Mesodermal cell (in vitro differentiated cells): ENCODE results near the gene SNX18.
"Not testable (repeated sequence)": the region's sequence is repeated elsewhere in the genome, so short reads cannot be mapped to it uniquely, and the experiment has no call there.

Experiments used
- H3K27ac ChIP-seq: 2 replicates; pipeline ENCODE4 v1.7.0; 2013; ENCODE audit warnings: mild to moderate bottlenecking, low read depth, low read length, moderate library complexity; ENCODE audit not compliant: severe bottlenecking
- H3K36me3 ChIP-seq: 2 replicates; pipeline ENCODE4 v1.7.1; 2013; ENCODE audit warnings: mild to moderate bottlenecking, low read length, moderate library complexity; ENCODE audit not compliant: control insufficient read depth, insufficient read depth
- H3K4me1 ChIP-seq: one replicate; pipeline ENCODE4 v1.7.1; 2013; ENCODE audit warnings: mild to moderate bottlenecking, low read length; ENCODE audit not compliant: insufficient read depth, control insufficient read depth, poor library complexity, severe bottlenecking
- H3K4me3 ChIP-seq: 2 replicates; pipeline ENCODE4 v1.7.0; 2013; ENCODE audit warnings: low read length, control low read depth, mild to moderate bottlenecking; ENCODE audit not compliant: insufficient read depth, poor library complexity, severe bottlenecking; ENCODE audit errors: extremely low read depth
- H3K9me3 ChIP-seq: 2 replicates; pipeline ENCODE4 v1.7.1; 2013; ENCODE audit warnings: mild to moderate bottlenecking, low read length, moderate library complexity; ENCODE audit not compliant: control insufficient read depth
- WGBS, 2 experiments: methylation state at CpG; one replicate each; pipeline ENCODE4 v1.1.5; 2013; ENCODE audit warnings: missing lambda C conversion rate in 2 of 2; ENCODE audit not compliant: insufficient coverage in 2 of 2; 5-methylcytosine and 5-hydroxymethylcytosine counted together

SNX18 gene

GRCh38 chr5:54489648-54489979 is 27.9 kb upstream of the SNX18 start:
- not testable (repeated sequence) for H3K36me3 ChIP-seq, H3K4me3 ChIP-seq, H3K9me3 ChIP-seq, H3K4me1 ChIP-seq, H3K27ac ChIP-seq
- 46 to 100% methylated on average over 1 to 2 of the region's 2 CpGs for WGBS, 2 experiments

DNA sequence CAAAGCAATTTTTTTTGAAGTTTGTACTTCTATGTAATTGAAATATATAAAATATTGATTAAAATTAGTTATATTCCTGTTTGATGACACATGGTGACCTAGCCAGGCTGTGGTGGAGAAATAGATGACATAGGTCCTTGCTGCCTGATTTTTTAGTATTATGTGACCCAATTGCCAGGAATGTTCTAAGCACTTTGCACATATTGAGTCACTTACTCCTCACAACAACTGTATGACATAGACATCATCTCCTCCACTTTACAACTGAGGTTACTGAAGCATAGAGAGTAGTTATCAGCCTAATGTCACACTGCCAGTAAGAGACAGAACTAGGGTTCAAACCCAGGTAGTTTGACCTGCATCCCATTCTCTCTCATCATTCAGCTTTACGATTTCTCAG is 26.2 kb upstream of the SNX18 start:
- H3K4me1 ChIP-seq, result no peaks in the 10 kb centered on the region
- no peak overlapping the region for H3K4me3 ChIP-seq
- 80% methylated on average over 1 of the region's 1 CpG; no CpG with 5 or more reads in 1 of the 2 experiments for WGBS, 2 experiments
- H3K27ac ChIP-seq, result no peak overlapping the region
- no peaks in the 10 kb centered on the region for H3K36me3 ChIP-seq
- H3K9me3 ChIP-seq, result no peaks in the 10 kb centered on the region

DNA sequence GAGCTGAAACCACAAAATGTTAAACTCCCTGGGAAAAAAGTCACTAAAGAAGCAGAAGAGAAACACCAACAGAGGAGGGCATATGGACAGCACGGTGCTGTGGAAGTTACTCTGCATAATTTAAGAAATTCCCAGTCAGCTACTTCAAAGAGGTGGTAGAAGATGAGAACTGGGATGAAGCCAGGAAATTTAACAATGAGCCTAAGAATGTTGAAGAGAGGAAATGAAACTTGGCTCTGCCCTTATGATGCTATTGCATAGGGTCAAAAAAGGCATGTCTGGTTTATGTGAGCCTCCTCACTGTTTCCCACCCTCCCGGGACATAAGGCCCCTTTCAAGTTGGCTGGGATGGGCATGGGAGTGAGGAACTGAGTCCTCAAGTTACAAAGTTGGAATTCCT is 25.4 kb upstream of the SNX18 start:
- H3K36me3 ChIP-seq, result no peaks in the 10 kb centered on the region
- WGBS, 2 experiments, result 88 to 90% methylated on average over 1 to 2 of the region's 2 CpGs

GRCh38 chr5:54495027-54495426 is 22.5 kb upstream of the SNX18 start:
- Histone ChIP-seq H3K4me3 (no peak overlapping the region), H3K27ac (no peak overlapping the region), H3K36me3 (no peaks in the 10 kb centered on the region), H3K4me1 (no peaks in the 10 kb centered on the region), H3K9me3 (peaks cover 8% of the 10 kb centered on the region)

More for the DNA sequence above, 25.4 kb upstream of the SNX18 start:
- Histone ChIP-seq H3K4me1 (no peaks in the 10 kb centered on the region), H3K4me3 (no peak overlapping the region), H3K9me3 (no peaks in the 10 kb centered on the region), H3K27ac (no peak overlapping the region)

DNA sequence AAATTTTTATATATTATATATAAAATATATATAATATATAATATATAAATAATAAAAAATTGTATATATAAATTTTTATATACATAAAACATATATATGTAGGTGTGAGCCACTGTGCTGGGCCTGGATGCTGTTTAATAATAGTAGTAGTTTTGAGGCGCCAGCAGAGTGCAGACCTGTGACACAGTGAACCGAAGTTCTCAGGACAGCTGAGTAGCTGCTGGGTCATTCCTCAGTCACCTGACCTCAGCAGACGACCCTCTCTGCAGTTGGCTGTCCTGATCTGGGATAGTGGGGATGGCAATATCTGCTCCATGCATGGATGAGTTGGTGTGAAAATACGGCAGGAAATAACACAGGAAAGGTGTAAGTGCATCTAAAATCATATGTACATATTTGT is 3.3 kb upstream of the SNX18 start:
- peaks cover 3% of the 10 kb centered on the region for H3K4me1 ChIP-seq
- H3K27ac ChIP-seq, result no peak overlapping the region
- H3K36me3 ChIP-seq, result peaks cover 8% of the 10 kb centered on the region
- 45 to 46% methylated on average over 3 of the region's 4 CpGs for WGBS, 2 experiments
- peaks cover 5% of the 10 kb centered on the region for H3K9me3 ChIP-seq
- H3K4me3 ChIP-seq, result no peak overlapping the region

- Histone ChIP-seq H3K4me3 (no peak overlapping the region), H3K9me3 (no peaks in the 10 kb centered on the region), H3K36me3 (peaks cover 12% of the 10 kb centered on the region), H3K4me1 (peaks cover 3% of the 10 kb centered on the region), H3K27ac (no peak overlapping the region)
- 90 to 94% methylated on average over 5 to 7 of the region's 8 CpGs for WGBS, 2 experiments
These were observed 2.6 kb upstream of the SNX18 start for GRCh38 chr5:54514841-54515432.

DNA sequence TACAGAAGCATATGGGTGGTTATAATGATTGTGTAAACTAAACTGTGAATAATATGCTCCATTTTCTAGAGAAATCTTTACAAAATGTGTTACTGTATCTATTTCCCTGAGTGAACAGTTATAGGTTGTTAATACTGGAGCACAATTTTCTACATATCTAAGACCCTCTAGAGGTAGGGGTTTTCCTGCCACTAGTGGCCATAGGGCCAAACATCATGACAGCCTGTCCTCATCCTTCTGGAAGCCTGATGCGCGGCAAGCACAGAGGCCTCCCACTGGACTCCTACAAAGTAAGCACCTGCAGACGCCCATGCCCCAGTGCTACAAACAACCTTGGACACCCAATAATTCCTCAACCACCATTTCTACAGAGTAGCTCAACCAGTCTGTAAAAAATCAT is 1.9 kb upstream of the SNX18 start:
- no peak overlapping the region for H3K4me3 ChIP-seq
- peaks cover 12% of the 10 kb centered on the region for H3K36me3 ChIP-seq
- WGBS, 2 experiments, result 80 to 100% methylated on average over 2 to 3 of the region's 3 CpGs
- no peak overlapping the region for H3K27ac ChIP-seq
- no peaks in the 10 kb centered on the region for H3K9me3 ChIP-seq
- H3K4me1 ChIP-seq, result peaks cover 3% of the 10 kb centered on the region

DNA sequence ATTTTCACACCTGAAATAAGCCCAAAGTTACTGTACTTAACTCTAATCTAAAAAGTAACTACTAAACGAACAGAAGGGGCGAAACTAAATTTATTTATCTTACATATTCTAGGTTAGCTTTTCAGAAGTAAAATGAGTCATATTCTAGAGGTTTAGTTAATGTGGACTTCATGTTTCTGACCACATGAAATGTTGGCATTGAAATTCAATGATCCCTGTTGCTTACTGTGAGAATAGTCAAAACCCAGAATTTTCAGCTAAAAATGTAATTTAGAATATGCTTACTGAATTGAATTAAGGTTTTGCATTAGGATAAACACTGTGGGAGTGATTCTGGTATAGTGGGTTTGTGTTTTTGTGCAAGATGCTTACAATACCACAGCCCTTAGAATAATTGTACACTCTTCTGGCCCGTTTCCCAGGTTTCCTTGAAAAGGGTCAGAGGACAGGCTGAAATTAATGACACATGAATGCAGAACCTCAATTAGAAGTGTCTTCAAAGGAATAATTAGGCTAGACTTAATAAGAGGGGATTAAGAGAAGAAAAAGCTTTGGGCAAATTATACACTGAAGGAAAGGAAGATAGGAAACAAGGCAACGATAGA is 1.4 kb upstream of the SNX18 start:
- Histone ChIP-seq H3K27ac (no peak overlapping the region), H3K9me3 (no peaks in the 10 kb centered on the region)
- WGBS, 2 experiments, result no CpG with 5 or more reads among the region's 4 CpGs

GRCh38 chr5:54517174-54517511 is 416 bp upstream of the SNX18 start:
- H3K9me3 ChIP-seq, result no peaks in the 10 kb centered on the region
- peak overlapping the region; percentile 75 for H3K4me3 ChIP-seq
- peaks cover 15% of the 10 kb centered on the region for H3K36me3 ChIP-seq
- H3K27ac ChIP-seq, result no peak overlapping the region
- H3K4me1 ChIP-seq, result peaks cover 6% of the 10 kb centered on the region
- WGBS, 2 experiments, result 8 to 40% methylated on average over 1 to 4 of the region's 4 CpGs

More for the DNA sequence above, 1.4 kb upstream of the SNX18 start:
- H3K4me3 ChIP-seq, result no peak overlapping the region
- H3K36me3 ChIP-seq, result peaks cover 12% of the 10 kb centered on the region
- peaks cover 3% of the 10 kb centered on the region for H3K4me1 ChIP-seq

- peak overlapping the region; percentile 72 for H3K27ac ChIP-seq
- peaks cover 11% of the 10 kb centered on the region for H3K4me1 ChIP-seq
- peak overlapping the region; percentile 75 for H3K4me3 ChIP-seq
- no peaks in the 10 kb centered on the region for H3K9me3 ChIP-seq
- H3K36me3 ChIP-seq, result peaks cover 20% of the 10 kb centered on the region
- 25 to 28% methylated on average over 53 to 68 of the region's 79 CpGs for WGBS, 2 experiments
These were observed 723 bp downstream of the SNX18 start for GRCh38 chr5:54518146-54518817.

DNA sequence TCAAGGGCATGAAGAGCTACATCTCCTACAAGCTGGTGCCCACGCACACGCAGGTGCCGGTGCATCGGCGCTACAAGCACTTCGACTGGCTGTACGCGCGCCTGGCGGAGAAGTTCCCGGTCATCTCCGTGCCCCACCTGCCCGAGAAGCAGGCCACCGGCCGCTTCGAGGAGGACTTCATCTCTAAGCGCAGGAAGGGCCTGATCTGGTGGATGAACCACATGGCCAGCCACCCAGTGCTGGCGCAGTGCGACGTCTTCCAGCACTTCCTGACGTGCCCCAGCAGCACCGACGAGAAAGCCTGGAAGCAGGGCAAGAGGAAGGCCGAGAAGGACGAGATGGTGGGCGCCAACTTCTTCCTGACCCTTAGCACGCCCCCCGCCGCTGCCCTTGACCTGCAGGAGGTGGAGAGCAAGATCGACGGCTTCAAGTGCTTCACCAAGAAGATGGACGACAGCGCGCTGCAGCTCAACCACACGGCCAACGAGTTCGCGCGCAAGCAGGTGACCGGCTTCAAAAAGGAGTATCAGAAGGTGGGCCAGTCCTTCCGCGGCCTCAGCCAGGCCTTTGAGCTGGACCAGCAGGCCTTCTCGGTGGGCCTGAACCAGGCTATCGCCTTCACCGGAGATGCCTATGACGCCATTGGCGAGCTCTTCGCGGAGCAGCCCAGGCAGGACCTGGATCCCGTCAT is 1.4 kb downstream of the SNX18 start:
- no peak overlapping the region for H3K27ac ChIP-seq
- peak overlapping the region; percentile 75 for H3K4me3 ChIP-seq
- no peaks in the 10 kb centered on the region for H3K9me3 ChIP-seq
- peaks cover 25% of the 10 kb centered on the region for H3K36me3 ChIP-seq
- 96 to 97% methylated on average over 46 to 50 of the region's 50 CpGs for WGBS, 2 experiments
- peaks cover 14% of the 10 kb centered on the region for H3K4me1 ChIP-seq
